SK-N-MC (cell line): Measurements from ENCODE around the gene NVL.

Experiments
- DNase-seq: peaks from one replicate; pipeline ENCODE4 v3.0.0-alpha.2; 2011; ENCODE audit warnings: low read depth, low spot score
- H3K27ac ChIP-seq: fragments of 200-600 bp; sonication (generic); 2 replicates; pipeline ENCODE4 v1.5.1; 2016; ENCODE audit warnings: mixed run types
- H3K36me3 ChIP-seq: fragments of 200-600 bp; sonication (generic); 2 replicates; pipeline ENCODE4 v1.6.1; 2017; ENCODE audit warnings: antibody characterized with exemption, low read length, mixed read lengths; ENCODE audit not compliant: insufficient read depth
- H3K4me3 ChIP-seq: fragments of 200-600 bp; sonication (generic); 2 replicates; pipeline ENCODE4 v1.5.1; 2016
- H3K9ac ChIP-seq: fragments of 200-600 bp; sonication (generic); 2 replicates; pipeline ENCODE4 v1.8.0; 2017; ENCODE audit warnings: mixed run types, mixed read lengths; ENCODE audit not compliant: insufficient read length
- H3K9me3 ChIP-seq: fragments of 200-600 bp; sonication (generic); 2 replicates; pipeline ENCODE4 v1.6.1; 2017; ENCODE audit warnings: low read depth, mild to moderate bottlenecking, antibody characterized with exemption, low read length, moderate library complexity, mixed read lengths
- EZH2 ChIP-seq: fragments of 200-600 bp; sonication (generic); IDR thresholded peaks from one replicate; pipeline ENCODE4 v1.6.1; 2017; ENCODE audit warnings: antibody characterized with exemption
- FOXP2 ChIP-seq: optimal IDR thresholded peaks from 2 replicates; pipeline ENCODE3; 2011; ENCODE audit warnings: mild to moderate bottlenecking, moderate library complexity; ENCODE audit not compliant: insufficient read depth; ENCODE audit errors: extremely low read length, control extremely low read depth
- POLR2AphosphoS5 ChIP-seq: IDR thresholded peaks from 2 replicates; pipeline ENCODE4 v1.6.1; 2012; ENCODE audit warnings: mild to moderate bottlenecking, low read depth, low read length, borderline replicate concordance

Gene NVL

GRCh38 chr1:224177356-224177999, 152.5 kb downstream of the NVL start:
- H3K36me3 ChIP-seq = no peaks in the 10 kb centered on the region
- no peak for TF ChIP-seq FOXP2
- no peak for TF ChIP-seq POLR2AphosphoS5
- TF ChIP-seq EZH2 = no peak
- H3K9me3 ChIP-seq = no peaks in the 10 kb centered on the region
- no peak for DNase-seq
- no peak overlapping the region for H3K4me3 ChIP-seq
- H3K27ac ChIP-seq = no peak overlapping the region
- H3K9ac ChIP-seq = no peak overlapping the region
